NCI-H1930 (cell line): ENCODE results near the gene KRT7.
"Not testable (repeated sequence)": the region's sequence is repeated elsewhere in the genome, so short reads cannot be mapped to it uniquely, and the experiment has no call there.

Source experiments
- DNase-seq, 2 experiments: peaks; one replicate each; lab custom pipeline; 2025; lab: John Stamatoyannopoulos, UW

Gene KRT7

GRCh38 chr12:52255926-52256583 is 23.0 kb downstream of the KRT7 start:
- DNase-seq, result no peak

DNA sequence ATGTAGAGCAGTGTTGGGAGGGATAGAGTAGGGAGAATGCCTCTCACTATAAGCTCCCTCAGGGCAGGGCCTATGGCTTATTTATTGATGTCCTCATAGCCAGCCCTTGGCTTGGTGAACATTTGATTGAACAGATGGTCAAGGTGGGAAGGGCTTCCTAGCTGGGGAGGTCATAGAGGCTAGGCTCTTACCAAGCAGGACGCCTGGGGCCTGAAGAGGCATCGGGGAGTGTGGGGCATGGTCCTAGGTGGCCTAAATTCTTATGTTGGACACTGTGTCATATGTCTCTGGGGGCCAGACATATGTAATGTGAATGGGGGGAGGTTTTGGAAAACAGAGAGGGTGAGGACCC is 23.5 kb downstream of the KRT7 start:
- no peak for DNase-seq

GRCh38 chr12:52257074-52257551 is 24.1 kb downstream of the KRT7 start:
- no peak for DNase-seq

- not testable (repeated sequence) for DNase-seq
Observed at GRCh38 chr12:52257922-52258321, 24.9 kb downstream of the KRT7 start.

DNA sequence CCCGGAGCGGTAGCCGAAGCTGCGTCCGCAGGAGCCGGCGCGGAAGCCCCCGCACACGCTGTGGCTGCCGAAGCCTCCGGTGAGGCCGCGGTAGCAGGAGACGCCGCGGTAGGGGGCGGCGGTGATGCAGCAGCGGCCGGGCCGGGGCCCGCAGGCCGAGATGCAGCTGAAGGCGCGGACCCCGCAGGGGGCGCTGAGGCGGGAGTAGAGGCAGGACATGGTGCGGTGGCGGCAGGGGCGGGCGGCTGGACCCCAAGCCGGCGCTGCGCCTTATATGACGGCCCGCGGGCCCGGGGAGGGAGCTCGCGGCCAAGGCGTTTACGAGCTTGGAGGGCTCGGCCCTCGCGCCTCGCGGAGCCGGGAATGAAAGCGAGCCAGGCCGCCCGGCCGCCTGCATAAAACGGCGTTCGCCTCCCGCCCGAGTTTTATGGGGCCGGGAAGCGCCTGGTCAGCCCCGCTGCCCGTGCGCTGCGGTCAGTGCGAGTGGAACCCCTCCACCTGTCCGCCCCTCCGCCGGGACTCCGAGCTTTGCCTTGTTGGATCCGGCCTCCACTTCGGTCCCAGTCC is 25.4 kb downstream of the KRT7 start:
- no peak for DNase-seq

GRCh38 chr12:52259657-52260243 is 26.7 kb downstream of the KRT7 start:
- no peak for DNase-seq

- DNase-seq, result no peak
Observed at GRCh38 chr12:52260361-52261207, 27.5 kb downstream of the KRT7 start.

- no peak for DNase-seq
Observed at GRCh38 chr12:52261208-52261484, 28.1 kb downstream of the KRT7 start.

- no peak for DNase-seq
Observed at GRCh38 chr12:52262286-52262685, 29.2 kb downstream of the KRT7 start.

DNA sequence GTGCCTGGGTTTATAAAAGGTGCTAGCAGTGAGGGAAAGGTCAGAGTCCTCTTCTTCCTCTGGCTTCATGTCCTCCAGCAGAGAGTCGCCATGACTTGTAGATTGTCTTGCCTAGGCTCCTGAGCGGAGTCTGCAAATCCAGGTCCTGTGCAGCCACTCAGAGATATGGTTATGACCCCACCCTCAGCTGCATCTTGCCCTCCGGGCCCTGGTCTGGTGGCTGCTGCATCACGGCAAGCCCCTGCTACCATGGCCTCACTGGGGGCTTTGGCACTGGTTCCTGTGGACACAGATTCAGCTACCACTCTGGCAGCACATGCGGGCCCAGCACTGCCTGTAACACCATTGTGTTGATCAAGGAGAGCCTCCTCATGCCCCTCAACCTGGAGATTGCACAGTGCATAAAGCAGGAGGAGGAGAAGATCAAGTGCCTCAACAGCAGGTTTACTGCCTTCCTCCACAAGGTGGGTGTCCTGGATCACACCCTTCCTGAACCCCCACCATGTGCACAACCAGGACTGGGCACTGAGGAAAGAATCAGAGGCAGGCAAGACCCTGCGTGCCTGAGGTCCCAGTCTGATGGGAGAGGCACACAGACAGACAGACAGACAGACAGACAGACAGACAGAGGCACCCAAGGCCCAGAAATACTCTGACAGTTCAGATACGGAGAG is 30.9 kb downstream of the KRT7 start:
- no peak for DNase-seq

GRCh38 chr12:52264435-52264825 is 31.4 kb downstream of the KRT7 start:
- DNase-seq, result no peak

DNA sequence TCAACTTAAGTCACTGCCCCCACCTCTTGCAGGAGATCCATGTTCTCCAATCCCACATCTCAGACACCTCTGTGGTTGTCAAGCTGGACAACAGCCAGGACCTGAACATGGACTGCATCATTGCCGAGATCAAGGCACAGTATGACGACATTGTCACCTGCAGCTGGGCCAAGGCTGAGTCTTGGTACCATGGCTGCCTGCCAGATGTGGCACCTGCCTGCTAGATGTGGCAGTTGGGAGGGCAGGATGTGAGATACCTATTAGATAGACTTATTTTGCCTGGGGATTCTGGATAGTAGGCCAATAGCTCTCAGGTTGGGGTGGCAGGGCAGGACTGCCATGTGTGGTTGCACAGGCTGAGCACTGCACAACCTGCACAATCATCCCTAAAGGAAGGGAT is 33.5 kb downstream of the KRT7 start:
- DNase-seq, result no peak

- no peak for DNase-seq
Observed at GRCh38 chr12:52267266-52267665, 34.2 kb downstream of the KRT7 start.

GRCh38 chr12:52267699-52268098 is 34.7 kb downstream of the KRT7 start:
- DNase-seq, result no peak

DNA sequence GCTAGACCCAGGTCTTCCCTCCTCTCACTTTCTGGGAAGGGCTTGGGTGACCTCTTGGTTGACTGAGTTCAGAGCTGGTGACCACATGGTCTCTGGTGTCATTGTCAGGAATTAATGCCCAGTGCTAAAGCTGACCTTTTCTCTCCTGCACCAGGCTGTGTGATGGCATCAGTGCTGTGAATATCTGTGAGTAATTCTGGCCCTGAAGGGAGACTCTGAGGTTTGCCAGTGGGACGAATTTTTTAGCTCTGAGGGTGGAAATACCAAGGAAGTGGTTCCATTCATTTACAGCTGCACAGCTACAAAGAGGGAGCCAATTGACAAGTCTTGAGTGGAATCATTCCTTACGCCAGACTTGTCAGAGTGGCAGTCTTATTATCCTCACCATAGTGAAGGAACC is 35.2 kb downstream of the KRT7 start:
- DNase-seq, result no peak

DNA sequence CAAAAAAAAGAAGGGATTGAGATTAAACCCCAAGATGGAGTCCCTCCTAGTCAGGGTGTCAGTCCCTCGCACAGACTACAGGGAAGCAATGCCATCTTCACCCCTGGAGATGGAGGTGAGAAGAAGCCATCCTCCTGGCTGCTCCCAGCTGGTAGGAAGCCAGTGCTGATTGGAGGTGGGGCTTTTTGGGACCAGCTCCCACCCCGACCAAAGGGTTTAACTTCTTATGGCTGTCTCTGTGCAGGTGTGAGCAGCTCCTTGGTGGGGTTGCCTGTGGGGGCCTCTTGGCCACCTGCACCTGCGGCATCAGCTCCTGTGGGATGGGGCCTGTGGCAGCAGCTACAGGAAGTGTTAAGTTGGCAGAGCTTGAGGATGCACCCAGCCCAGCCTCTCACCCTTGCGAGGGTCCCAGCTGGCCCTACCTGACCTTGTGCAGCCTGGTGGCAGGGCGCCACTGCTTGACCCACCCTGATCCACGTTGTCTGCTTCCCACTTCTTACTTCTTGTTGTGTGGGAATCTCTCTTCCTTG is 37.6 kb downstream of the KRT7 start:
- DNase-seq, result no peak

DNA sequence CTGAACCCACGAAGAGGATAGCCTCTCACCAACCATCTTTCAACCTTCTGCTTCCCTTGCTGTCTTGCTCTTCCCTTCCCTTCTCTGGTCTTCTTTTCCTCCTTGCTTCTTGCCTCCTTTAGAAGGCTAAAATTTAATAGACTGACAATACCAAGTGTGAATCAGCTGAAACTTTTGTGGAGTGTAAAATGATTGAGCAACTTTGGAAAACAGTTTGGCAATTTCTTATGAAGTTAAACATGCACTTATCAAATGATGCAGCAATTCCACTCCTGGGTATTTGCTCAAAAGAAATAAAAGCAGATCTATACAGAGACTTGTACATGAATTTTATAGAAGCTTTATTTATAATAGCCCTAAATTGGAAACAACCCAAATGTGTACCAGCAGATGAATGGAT is 38.1 kb downstream of the KRT7 start:
- no peak for DNase-seq

GRCh38 chr12:52274521-52275120 is 41.6 kb downstream of the KRT7 start, which contains the start of gene KRT86:
KRT86 (plus strand) TSS chr12:52274645; CDS start chr12:52301917, 27,272 bp downstream.
- DNase-seq, result no peak

DNA sequence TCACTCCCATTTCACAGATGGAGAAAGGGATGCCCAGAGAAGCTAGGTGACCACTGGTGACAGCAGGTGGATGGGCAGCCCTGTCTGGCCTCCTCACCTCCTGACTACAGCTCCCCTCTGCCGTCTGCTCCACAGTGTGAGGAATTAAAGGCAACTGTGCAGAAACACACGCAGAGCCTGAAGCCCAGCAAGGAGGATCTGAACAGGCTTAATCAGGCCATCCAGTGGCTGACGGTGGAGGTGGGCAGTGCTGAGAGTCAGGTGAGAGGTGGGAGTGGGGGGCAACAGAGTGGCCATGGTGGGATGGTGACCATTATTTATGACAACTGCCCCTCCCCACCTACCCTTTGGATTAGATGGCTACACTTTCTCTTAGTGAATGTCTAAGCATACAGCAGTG is 42.6 kb downstream of the KRT7 start:
- DNase-seq, result no peak

- no peak for DNase-seq
Observed at GRCh38 chr12:52277486-52278245, 44.6 kb downstream of the KRT7 start.
